ENCODE data around the gene F2RL1. TPM values are rescaled to one million over a fixed set of nuclear protein-coding genes. Genes with fewer than 3 reads are reported as not detected.

The F2RL1 gene
- total RNA-seq, 1 experiment from 2014 or later = 30.7 TPM

DNA sequence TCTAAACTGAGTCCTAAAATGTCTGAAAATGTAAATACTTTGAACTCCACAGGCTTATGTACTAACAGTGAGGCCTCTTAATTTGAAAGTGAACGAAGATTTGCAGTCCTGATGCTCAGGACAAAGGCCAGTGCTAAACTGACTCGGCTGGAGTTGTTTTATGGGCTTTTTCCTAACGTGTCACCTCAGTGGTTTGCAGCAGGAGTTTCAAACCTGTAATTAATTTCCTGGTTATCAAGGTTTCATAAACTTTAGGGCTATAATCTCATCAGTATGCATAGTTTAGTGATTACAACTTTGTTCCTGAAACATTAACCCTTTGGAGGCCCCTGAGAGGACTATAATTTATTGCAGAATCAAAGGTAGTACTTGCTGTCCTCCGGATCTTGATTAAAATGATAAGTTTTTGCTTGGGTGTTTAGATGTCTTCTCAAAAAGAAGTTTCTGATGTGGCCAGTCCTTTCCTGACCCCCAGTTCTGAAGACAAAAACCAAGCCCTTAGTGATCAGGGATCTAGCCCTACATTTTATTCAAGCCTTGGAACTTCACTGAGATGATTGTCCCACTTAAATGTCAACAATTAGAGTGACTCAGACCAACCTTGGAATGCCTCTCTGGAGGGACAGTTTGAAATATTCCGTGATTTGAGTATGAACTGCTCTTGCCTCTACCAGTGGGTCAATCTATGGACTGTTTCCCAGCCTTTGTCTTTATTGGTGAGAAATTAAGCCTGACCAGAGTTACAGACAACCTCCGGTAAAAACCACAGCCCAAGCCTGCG is 19.8 kb downstream of the F2RL1 start:
- peaks cover 5% of the 10 kb centered on the region for H3K4me1 Mint-ChIP-seq (ENCODE audit: insufficient read depth, unreplicated experiment)
- no peaks in the 10 kb centered on the region for H3K27me3 Mint-ChIP-seq (ENCODE audit: insufficient read depth, unreplicated experiment)
- peaks cover 36% of the 10 kb centered on the region for H3K36me3 Mint-ChIP-seq (ENCODE audit: insufficient read depth, unreplicated experiment)
- no peak overlapping the region for H3K27ac Mint-ChIP-seq (ENCODE audit: low read depth, unreplicated experiment)
- POLR2A ChIA-PET = interaction anchor here (0.6 to 1.2 kb wide), 3 partner anchors 8 to 20 kb away, joined by 3 to 4 read pairs (median 3); partner anchors contain the start of gene F2RL1
- no peak overlapping the region for H3K4me3 Mint-ChIP-seq (ENCODE audit: unreplicated experiment)
- TF ChIP-seq, protein P1, sequence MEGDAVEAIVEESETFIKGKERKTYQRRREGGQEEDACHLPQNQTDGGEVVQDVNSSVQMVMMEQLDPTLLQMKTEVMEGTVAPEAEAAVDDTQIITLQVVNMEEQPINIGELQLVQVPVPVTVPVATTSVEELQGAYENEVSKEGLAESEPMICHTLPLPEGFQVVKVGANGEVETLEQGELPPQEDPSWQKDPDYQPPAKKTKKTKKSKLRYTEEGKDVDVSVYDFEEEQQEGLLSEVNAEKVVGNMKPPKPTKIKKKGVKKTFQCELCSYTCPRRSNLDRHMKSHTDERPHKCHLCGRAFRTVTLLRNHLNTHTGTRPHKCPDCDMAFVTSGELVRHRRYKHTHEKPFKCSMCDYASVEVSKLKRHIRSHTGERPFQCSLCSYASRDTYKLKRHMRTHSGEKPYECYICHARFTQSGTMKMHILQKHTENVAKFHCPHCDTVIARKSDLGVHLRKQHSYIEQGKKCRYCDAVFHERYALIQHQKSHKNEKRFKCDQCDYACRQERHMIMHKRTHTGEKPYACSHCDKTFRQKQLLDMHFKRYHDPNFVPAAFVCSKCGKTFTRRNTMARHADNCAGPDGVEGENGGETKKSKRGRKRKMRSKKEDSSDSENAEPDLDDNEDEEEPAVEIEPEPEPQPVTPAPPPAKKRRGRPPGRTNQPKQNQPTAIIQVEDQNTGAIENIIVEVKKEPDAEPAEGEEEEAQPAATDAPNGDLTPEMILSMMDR (IDR thresholded peaks at IDR 0.05; ENCODE audit: unreplicated experiment) = no peak
- H3K9me3 Mint-ChIP-seq (ENCODE audit: unreplicated experiment) = no peaks in the 10 kb centered on the region
- intact Hi-C loops (cut with micrococcal nuclease) = no loop called here
- CTCF ChIA-PET = interaction anchor here (0.6 kb wide), 1 partner anchor 208 kb away, joined by 4 read pairs; no protein-coding TSS in a partner anchor
- BruUV-seq (replicated peaks) = no TSS peak
- DNase-seq (ENCODE audit: unreplicated experiment) = peak; percentile 45

DNA sequence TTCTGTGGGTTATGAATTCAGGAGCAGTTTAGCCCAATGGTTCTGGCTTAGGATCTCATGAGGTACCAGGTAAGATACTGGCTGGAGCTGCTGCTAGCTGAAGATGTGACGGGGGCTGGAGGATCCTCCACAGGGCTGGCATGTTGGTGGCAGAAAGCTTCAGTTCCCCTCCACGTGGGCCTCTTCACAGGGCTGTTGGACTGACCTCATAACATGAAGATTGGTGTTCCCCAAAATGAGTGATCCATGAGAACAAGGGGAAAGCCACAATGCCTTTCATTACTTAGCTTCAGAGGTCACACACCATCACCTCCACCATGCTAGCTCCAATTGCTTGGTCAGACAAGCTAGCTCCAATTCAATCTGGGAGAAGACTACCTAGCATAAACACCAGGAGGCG is 22.5 kb downstream of the F2RL1 start:
- intact Hi-C loops (cut with micrococcal nuclease) = no loop called here
- BruUV-seq (replicated peaks) = no TSS peak
- POLR2A ChIA-PET = no interaction called here
- CTCF ChIA-PET = interaction anchor here (0.7 to 1.6 kb wide), 2 partner anchors 8 to 651 kb away, joined by 3 read pairs; partner anchors contain the start of gene S100Z
- Mint-ChIP-seq H3K4me1 (ENCODE audit: insufficient read depth, unreplicated experiment) (peaks cover 12% of the 10 kb centered on the region), H3K4me3 (ENCODE audit: unreplicated experiment) (no peak overlapping the region), H3K27me3 (ENCODE audit: insufficient read depth, unreplicated experiment) (no peaks in the 10 kb centered on the region), H3K9me3 (ENCODE audit: unreplicated experiment) (no peaks in the 10 kb centered on the region), H3K27ac (ENCODE audit: low read depth, unreplicated experiment) (no peak overlapping the region), H3K36me3 (ENCODE audit: insufficient read depth, unreplicated experiment) (peaks cover 16% of the 10 kb centered on the region)
- TF ChIP-seq, protein P1 (IDR thresholded peaks at IDR 0.05; ENCODE audit: unreplicated experiment) = no peak
- no peak for DNase-seq (ENCODE audit: unreplicated experiment)

DNA sequence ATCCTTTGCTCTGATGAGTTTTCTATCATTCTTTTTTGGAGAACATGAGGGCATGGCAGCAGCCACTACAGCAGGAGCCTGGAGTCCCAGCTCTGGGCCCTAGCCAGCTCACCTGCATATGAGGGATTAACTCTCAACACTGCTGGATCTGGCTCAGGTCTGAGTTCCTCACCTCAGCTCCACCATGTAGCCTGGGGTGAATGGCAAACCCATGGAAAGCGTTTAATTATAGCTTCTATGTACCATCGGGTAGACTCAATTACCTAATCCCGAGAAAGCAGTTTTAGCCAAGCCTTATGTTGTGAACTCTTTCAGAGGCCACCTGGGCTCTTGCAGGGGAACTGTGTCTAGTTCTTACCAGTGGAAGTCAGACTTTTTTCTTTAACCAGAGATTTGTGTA is 27.1 kb downstream of the F2RL1 start:
- CTCF ChIA-PET = interaction anchor here (0.5 to 0.7 kb wide), 2 partner anchors 63 to 171 kb away, joined by 3 read pairs; no protein-coding TSS in a partner anchor

More for the DNA sequence above, 27.1 kb downstream of the F2RL1 start:
- POLR2A ChIA-PET = no interaction called here
- H3K9me3 Mint-ChIP-seq (ENCODE audit: unreplicated experiment) = no peaks in the 10 kb centered on the region
- intact Hi-C loops (cut with micrococcal nuclease) = no loop called here
- no peak for DNase-seq (ENCODE audit: unreplicated experiment)
- TF ChIP-seq, protein P1 (IDR thresholded peaks at IDR 0.05; ENCODE audit: unreplicated experiment) = no peak
- H3K4me3 Mint-ChIP-seq (ENCODE audit: unreplicated experiment) = no peak overlapping the region
- H3K36me3 Mint-ChIP-seq (ENCODE audit: insufficient read depth, unreplicated experiment) = peaks cover under 1% of the 10 kb centered on the region
- BruUV-seq (replicated peaks) = no TSS peak
- H3K27ac Mint-ChIP-seq (ENCODE audit: low read depth, unreplicated experiment) = no peak overlapping the region
- peaks cover 6% of the 10 kb centered on the region for H3K4me1 Mint-ChIP-seq (ENCODE audit: insufficient read depth, unreplicated experiment)
- H3K27me3 Mint-ChIP-seq (ENCODE audit: insufficient read depth, unreplicated experiment) = no peaks in the 10 kb centered on the region

Data from MCF 10A (cell line).